ENCODE measurements around the gene MT1H.

The MT1H gene

DNA sequence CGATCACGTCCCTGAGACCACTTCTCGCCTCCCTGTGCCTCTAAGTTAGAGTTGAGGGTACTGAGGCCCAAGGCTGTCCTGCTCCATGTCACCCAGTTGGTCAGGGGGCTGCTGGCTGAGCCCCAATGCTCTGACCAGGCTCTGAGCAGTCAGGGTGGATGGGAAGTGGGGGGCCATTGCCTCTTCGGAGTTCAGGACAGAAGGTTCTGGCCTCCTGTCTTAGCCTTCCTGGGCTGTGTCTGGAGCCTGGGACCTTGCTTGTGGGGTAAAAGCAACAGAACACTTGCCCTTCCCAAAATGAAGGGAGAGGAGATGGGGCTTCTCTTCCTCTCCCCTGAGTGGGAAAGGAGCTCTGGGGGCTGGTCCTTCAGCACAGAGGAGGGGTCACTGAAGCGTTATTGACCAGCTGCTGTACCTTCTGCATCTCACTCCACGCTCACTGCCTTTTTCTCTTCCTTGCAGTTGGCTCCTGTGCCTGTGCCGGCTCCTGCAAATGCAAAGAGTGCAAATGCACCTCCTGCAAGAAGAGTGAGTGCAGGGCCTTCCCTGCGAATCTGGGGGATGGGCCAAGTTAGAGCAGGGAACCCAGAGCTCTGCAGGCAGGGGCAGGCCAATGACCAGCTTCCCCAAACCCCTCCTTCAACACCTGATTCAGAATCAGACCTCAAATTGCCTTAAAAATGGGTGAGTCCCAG is 13.2 kb downstream of the MT1H start:
- no peak for DNase-seq (ENCODE audit: extremely low read depth in 1 of 2, low read depth in 1 of 2)

DNA sequence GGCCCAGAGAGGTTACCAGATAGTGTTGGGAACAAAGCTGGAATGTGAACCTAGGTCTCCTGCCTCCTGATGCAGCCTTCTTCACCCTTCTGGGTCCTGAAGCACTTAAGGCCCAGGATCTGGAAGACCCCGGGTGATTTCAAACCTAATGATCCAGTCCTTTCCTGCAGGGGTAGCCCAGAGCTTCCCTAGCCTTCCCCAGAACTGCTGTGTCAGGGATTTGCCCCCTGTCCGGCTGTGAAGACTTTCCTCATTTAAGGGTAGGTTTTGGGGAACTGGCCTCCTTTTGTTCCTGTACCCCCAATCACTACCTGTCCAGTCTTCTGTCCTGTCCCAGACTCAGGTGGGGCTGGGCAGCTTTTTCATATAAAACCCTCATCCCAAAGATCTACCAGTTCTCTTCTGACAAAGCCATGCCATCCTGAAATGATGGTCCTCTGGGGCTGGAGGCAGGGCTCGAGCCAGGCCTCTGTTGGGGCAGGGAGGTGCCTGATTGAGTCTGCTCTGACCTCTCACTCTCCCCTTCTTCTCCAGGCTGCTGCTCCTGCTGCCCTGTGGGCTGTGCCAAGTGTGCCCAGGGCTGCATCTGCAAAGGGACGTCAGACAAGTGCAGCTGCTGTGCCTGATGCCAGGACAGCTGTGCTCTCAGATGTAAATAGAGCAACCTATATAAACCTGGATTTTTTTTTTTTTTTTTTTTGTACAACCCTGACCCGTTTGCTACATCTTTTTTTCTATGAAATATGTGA is 14.0 kb downstream of the MT1H start:
- DNase-seq (ENCODE audit: extremely low read depth in 1 of 2, low read depth in 1 of 2) = no peak

DNA sequence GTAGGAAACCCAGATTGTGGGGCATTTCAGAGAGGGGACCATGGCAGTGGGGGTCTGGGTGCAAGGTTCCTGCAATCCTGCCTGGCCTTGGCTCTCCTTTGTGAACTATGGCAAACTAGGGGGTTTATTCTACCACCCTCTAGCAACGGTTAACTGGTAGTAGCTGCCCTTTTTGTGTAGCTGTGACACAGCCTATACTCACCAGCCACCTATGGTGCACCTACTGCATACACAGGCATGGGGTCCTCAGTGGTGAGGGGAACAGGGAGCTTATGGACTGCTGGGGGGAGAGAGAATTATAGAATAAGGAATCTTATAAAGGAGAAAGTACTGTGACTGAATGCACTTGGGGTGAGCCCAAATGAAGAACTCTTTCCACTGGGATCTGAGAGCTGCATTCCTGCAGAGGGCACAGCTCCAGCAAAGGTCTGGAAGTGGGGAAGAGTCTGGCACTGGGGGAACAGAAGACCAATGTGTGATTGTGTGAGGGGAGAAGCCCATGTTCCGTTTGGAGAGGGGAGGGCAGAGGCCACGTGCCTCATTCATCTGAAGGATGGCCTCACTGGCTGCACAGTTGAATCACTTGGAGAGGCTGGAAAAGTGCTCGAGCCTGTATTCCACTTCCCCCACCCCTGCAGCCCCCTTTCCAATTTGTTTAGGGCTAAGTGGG is 14.8 kb downstream of the MT1H start:
- no peak for DNase-seq (ENCODE audit: extremely low read depth in 1 of 2, low read depth in 1 of 2)

DNA sequence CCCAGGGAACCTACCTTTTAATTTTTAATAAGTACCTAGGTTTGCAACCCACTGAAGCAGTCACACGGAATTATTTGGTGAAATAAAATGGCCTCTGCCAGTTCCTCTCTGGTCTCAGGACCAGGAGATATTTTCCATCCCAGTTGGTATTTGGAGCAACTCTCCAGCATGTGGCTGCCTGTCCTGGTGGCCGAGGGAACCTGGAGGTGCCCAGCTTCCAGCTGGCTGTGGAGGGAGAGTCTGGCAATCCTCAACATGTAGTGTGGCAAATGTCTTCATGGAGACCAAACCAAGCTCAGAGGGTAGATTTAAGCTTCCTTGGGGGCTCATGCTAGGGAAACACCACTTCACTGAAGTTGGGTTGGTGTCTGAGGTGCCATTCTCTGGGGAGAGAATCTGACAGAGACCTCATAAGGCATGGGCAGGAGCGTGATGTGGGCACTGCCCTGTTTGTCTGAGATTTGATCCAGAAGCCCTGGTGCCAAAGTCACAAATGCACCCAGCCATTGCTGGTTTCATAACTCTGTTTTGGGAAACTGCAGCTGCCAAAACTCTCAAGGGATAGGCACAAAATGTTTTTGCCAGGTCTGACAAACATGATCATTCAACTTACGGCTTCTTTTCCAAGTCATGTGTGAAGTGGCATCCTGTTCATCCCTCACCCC is 15.4 kb downstream of the MT1H start:
- DNase-seq (ENCODE audit: extremely low read depth in 1 of 2, low read depth in 1 of 2) = no peak

DNA sequence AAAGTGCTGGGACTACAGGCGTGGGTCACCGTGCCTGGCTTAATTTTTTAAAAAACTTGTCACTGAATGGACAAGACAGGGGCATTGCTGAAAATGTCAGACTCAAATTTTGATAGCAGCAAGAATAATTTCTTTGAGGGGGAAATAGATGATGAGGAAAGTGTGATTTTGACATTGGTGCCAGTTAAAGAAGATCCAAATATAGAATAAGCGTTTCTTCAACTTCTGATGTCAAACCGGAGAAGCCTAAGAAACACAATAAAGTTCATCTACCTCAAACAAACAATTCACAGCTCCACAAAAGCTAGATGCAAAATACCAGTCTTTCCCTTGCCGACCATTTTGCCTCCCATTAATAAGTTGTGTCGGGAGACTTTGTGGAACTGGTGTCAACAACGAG is 17.1 kb downstream of the MT1H start:
- no peak for DNase-seq (ENCODE audit: extremely low read depth in 1 of 2, low read depth in 1 of 2)

DNA sequence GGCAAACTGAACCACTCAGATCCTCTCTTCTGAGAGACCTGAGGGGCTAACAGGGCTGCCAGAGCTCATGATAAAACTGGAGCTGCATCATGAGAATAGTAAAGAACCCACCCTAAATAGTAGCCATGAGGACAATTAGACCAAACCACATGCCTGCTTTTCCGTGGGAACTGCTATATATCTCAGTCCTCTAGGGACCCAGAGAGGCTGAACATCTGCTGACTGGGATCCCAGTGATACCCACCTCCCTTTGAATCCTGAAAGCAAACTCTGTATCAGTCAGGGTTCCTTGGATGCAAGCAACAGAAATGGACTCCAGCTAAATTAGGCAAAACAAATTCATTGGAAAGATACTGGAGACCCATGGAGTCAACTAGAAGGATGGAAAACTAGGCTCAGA is 19.1 kb downstream of the MT1H start:
- DNase-seq (ENCODE audit: extremely low read depth in 1 of 2, low read depth in 1 of 2) = no peak

DNA sequence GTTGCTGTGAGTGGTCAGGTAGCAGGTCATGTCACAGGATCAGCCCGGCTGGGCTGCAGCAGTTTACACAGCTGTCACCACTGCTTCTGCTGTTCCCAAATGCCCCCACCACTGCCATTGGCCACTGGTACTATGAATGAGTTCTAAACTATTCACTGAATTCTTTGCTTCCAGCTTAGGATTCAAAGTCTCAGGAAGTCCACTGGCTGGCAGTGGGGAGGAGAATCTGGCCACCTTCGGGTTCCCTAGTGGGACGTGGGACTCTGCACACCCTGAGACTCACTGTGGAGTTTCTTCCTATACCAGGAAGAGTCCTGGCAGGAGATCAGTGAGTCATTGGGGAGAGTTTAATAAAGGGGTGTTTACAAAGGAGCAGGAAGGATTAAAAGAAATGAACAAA is 19.6 kb downstream of the MT1H start:
- DNase-seq (ENCODE audit: extremely low read depth in 1 of 2, low read depth in 1 of 2) = no peak

DNA sequence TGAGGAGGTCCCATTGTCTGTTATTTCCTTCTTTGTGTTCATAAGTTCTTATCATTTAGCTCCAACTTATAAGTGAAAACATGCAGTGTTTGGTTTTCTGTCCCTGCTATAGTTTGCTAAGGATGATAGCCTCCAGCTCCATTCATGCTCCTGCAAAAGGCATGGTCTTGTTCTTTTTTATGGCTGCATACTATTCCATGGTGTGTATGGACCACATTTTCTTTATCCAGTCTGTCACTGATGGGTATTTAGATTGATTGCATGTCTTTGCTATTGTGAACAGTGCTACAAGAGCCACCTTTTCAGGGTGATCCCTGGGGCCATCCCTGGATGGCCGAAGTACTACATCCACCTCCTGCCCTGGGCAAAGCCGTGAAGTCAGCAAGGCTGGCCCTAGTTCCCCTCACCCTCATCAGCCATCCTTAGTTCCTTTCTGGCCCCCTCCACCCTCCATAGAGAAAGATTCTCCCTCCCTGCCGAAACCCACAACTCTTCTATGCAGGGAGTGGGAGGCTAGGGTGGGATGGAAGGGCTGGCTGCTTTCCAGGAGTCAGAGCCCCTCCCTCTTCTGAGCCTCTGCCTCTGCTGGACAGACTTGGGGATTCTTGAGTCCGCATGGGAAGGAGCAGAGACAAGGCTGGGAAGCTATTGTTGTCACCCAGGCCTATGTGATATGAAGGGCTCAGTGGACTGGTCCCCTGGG is 21.0 kb downstream of the MT1H start:
- DNase-seq (ENCODE audit: extremely low read depth in 1 of 2, low read depth in 1 of 2) = no peak

DNA sequence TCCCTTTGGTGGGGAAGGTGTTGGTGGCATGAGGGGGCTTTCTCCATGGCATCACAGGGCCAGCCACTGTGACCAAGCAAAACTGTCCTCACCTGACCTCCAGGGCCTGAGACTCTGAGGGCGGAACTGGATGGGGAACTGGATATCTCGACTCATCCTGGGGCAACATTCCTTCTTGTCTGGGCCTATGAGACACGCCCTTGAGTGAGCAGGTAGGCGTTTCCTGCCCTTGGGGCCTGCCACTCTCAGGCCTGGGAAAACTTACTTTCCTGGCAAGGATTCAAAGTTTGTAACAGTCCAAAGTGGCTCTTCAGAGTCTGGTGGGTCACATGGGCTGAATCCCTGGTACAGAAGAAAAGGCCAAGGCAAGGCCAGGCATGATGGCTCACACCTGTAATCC is 22.3 kb downstream of the MT1H start:
- no peak for DNase-seq (ENCODE audit: extremely low read depth in 1 of 2, low read depth in 1 of 2)

DNA sequence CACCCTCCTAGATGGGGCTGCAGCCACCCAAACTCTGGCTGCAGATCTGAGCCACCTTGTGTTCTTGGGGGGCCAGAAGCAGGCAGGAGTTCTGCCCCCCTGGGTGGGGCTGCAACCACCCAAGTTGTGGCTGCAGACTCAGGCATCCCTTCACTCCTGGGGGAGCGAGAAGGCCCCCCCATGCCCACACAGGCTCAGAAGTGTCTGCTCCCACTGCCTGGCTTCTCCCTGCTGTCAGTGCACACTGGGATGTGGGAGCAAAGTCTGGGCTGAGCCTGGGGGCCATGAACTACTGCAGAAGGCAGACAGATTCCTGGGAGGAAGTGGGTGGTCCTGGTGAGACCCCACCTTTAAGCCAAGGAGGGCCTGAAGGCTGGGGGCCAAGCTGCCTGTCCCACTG is 25.6 kb downstream of the MT1H start:
- DNase-seq (ENCODE audit: extremely low read depth in 1 of 2, low read depth in 1 of 2) = no peak

DNA sequence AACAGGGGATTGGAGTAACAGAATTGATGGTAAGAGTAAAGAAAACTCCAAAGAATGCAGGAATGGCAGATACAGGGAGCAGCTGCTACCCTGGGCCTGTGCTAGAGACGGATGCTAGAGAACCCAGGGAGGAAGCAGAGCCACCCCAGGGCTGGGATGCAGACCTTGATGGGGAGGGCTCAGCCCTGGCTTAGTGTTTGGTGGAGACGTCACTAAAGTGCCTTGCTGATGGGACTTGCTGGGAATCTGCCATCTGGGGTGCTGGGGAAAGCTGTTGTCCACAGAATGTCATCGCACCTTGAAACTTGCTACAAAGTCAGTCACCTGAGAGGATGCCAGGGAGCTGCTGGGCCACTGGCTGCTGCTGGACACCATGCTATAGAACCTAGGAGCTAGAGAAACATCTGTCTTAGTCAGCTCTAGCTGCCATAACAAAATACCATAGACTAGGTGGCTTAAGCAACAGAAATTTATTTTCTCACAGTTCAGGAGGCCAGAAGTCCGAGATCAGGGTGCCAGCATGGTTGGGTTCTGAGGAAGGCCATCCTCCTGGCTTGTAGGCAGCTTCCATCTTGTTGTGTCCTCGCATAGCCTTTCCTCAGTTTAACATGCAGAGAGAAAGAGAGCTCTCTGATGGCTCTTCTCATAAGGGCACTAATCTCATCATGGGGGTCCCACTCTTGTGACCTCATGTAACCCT is 28.0 kb downstream of the MT1H start:
- no peak for DNase-seq (ENCODE audit: extremely low read depth in 1 of 2, low read depth in 1 of 2)

DNA sequence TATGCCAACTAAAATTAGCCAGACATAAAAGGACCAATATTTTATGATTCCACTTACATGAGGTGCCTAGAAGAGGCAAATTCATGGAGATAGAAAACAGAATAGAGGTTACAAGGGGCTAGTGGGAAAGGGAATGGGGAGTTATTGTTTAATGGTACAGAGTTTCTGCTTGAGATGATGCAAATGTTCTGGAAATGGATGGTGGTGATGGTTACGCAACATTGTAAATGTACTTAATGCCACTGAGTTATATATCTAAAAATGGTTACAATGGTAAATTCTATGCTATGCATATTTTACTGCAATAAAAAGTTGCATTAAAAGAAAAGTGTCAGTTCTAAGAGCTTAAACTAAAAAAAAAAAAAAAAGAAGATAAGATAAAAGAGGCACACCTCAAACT is 30.6 kb downstream of the MT1H start:
- DNase-seq (ENCODE audit: extremely low read depth in 1 of 2, low read depth in 1 of 2) = no peak

DNA sequence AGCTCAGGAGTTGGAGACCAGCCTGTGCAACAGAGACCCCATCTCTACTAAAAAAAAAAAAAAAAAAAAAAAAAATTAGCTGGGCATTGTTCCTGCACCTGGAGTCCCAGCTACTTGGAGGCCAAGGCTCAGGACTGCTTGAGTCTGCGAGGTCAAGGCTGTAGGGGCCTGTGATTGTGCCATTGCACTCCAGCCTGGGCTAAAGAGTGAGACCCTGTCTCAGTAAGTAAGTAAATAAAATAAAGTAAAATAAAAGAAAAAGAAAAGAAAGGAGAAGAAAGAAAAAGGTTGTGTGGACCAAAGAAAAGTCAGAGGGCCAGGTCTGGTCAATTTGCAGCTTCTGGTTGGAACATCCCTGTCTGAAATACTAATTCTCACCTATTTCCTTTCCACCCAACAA is 31.0 kb downstream of the MT1H start:
- DNase-seq (ENCODE audit: extremely low read depth in 1 of 2, low read depth in 1 of 2) = no peak

DNA sequence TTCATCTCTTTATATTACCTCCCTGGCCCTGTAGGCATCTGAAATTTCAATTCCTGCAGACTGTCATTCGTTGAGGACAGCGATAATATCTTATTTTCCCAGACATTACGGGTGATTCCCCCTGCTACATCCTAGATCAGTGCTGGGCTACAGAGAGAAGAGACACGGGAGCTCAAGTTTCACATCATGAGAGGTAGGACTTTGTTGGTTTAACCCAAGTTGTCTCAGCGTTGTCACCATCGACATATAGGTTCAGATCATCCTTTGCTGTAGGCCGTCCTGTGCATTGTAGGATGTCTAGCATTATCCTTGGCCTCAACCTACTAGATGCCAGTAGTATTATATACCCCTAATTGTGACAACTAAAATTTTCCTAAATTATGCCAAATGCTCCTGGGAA is 31.9 kb downstream of the MT1H start:
- DNase-seq (ENCODE audit: extremely low read depth in 1 of 2, low read depth in 1 of 2) = no peak

DNA sequence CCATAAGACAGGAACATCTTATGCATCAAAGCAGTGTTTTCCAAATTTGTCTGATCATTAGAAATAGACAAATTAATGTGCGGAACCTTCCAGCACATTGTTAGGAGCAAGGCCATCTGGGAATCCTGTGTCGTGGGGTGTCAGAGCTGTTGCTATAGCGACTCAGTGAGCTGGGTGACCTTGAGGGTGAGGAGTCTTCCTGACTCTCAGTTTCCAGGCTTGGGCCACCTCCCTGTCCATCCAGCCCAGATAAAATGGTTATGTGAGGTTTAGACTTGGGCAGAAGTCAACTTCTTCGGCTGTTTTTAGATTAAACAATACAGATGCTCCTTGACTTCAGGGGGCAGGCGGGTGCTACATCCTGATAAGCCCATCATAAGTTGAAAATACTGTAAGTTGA is 33.2 kb downstream of the MT1H start:
- DNase-seq (ENCODE audit: extremely low read depth in 1 of 2, low read depth in 1 of 2) = no peak

DNA sequence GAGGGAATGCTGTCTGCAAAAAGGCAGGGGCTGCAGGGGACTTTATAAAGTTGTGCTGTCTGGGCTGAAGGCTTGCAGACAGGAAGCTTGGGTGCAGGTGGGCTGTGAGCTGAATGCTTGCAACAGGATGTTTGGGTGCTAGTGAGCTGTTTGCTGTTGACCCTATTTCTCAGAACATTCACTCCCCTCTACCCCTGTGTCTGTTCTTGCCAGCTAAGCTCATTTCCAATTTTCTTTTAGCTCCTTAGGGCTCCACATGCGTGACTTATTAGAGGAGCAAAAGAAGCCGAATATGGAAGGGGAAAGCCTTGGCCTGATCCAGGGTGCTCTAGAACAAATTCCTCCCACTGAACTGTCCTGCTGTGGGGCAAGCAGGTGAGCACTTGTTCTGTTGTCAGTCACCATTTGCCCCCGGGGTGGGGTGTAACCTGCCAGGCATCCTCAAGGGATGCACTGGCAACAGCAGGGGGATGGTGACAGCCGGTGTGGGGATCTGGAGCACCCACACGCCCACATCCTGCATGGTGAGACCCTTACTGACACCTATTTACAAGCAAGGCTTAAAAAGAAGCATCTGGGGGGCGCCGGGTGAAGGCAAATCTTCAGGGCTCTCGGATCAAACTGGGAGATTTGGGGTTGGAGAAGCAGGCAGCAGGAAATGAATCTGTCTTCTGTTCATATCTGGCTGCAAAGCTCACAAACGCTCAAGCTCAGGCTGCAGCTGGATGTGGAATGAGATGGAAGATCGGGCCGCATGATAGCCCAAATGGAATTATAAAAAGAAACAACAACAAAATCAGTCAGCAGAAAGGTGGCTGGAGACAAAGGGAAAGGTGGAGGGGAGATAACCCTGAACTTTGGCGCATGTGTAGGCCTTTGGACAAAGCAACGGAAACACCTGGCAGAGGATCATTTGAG is 39.2 kb downstream of the MT1H start:
- DNase-seq (ENCODE audit: extremely low read depth in 1 of 2, low read depth in 1 of 2) = no peak

DNA sequence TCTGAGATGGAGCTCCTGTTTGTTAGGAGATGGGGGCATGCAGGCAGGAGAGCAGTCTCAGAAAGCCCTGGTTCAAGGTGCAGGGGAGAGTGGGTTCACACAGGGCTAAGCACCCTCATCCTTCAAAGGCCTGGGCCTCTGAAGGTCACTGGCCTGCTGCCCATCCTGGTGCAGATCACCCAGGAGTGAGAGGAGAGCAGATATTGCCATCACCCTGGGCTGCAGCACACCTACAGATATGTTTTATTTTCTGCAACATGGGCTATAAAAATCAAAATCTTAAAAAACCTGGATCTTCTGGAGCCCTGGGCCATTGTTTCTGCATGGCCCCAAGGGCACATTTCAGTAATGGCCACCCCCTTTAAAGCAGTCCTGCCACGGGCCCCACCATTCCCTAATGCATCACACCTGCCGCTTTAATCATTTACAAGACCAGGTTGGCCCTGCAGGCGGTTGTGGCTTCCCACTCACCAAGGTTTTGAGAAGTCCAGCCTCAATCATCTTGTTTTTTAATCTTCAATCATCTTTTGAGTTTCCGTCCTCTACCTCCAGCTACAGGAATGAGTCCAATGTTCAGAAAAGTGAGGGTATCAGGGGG is 39.9 kb downstream of the MT1H start:
- no peak for DNase-seq (ENCODE audit: extremely low read depth in 1 of 2, low read depth in 1 of 2)

DNA sequence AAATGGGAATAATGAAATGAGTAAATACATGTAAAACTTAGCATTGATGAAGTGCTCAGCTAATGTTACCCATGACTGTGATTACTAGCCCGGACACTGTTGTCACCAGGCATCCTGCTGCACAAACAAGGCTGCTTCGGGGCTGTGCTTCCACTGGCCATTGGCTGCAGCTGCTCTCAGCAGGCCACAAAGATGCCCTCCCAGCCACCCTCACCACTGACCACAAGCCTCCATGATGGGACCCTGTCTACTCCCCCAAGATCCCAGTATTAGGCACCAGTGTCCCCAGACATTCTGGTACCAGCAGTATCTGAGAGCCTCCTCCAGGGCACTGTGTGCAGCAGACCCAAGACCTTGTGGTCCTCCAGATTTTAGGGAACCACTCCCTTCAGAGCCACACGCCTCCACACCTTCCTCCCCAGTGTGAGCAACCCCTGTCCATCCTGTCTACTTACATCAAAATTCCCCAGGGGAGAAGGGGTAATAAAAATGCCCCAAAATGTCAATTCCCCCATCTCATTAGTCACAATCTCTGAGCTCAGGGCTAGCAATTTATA is 40.6 kb downstream of the MT1H start:
- no peak for DNase-seq (ENCODE audit: extremely low read depth in 1 of 2, low read depth in 1 of 2)

DNA sequence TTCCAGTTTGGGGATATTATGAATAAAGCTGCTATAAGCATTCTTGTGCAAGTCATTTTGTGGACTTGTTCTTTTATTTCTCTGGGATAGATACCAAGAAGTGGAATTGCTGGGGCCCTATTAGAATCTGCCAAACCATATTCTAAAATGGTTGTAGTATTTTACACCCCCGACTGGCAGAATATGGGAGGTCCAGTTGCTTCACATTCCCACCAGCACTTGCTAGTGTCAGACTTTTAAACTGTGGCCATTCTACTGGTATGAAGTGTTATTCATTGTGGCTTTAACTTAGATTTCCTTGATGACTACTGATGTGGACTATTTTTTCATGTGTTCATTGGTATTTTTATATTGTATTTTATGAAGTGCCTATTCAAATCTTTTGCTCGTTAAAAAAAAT is 42.2 kb downstream of the MT1H start:
- no peak for DNase-seq (ENCODE audit: extremely low read depth in 1 of 2, low read depth in 1 of 2)
